ENCODE results near the gene ASTL. TPM values are rescaled to one million over a fixed set of nuclear protein-coding genes. Genes with fewer than 3 reads are reported as not detected.
"Not testable (repeated sequence)": the region's sequence is repeated elsewhere in the genome, so short reads cannot be mapped to it uniquely, and the experiment has no call there.

ASTL gene
- total and polyA plus RNA-seq, 4 donors: 0.27 to 0.33 (median 0.28) TPM; not detected in 1

DNA sequence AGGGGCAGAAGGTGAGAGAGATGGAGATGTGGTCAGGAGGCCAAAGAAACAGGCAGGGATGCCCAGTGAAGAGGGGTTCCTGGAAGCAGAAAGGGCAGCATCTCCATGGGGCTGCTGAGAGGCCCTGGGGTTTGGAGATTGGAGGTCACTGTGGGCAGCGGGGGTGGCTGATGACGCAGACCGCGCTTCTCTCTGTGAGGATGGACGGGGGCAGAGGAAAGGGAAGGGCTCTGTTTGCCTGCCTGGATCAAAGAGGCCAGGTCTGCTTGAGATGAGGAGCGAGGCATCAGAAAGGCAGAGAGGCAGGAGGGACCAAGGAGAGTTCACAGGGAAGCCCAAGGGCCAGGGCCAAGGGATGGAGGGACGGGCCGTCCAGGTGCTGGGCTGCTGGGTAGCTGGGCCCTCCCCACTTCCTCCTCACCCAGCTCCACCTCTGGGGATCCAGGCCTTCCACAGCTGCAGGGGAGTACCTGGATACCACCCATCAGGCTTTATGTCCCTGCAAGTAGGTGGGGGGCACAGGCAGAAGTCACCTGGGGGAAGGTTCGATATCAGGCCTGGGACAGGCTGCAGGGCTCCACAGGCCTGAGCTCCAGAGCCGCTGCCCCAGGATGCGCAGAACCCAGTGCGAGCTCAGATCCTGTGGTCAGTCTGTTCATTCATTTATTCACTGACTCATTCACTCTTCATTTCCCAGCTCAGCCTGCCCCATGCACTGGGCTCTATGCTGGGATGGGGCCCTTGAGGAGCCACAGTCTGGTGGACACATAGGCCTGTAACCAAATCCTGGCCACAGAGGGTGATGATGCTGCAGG lies 52.6 kb downstream of the ASTL start:
- no peaks in the 10 kb centered on the region for H3K36me3 ChIP-seq (ENCODE audit: control insufficient read depth, insufficient read depth, low read length)
- no peak overlapping the region for H3K4me3 ChIP-seq (ENCODE audit: low read depth, low read length)
- DNase-seq (ENCODE audit: low read depth in 4 of 6, low spot score in 6 of 6): no peak
- H3K27me3 ChIP-seq (ENCODE audit: control insufficient read depth, insufficient read depth, low read length): no peaks in the 10 kb centered on the region
- WGBS (ENCODE audit: insufficient coverage): 97% methylated on average over 10 of the region's 12 CpGs
- H3K27ac ChIP-seq (ENCODE audit: low read depth, low read length): no peak overlapping the region
- H3K4me1 ChIP-seq (ENCODE audit: control insufficient read depth, insufficient read depth, low read length): peaks cover 17% of the 10 kb centered on the region
- no peaks in the 10 kb centered on the region for H3K9me3 ChIP-seq (ENCODE audit: control insufficient read depth, insufficient read depth, low read length)

DNA sequence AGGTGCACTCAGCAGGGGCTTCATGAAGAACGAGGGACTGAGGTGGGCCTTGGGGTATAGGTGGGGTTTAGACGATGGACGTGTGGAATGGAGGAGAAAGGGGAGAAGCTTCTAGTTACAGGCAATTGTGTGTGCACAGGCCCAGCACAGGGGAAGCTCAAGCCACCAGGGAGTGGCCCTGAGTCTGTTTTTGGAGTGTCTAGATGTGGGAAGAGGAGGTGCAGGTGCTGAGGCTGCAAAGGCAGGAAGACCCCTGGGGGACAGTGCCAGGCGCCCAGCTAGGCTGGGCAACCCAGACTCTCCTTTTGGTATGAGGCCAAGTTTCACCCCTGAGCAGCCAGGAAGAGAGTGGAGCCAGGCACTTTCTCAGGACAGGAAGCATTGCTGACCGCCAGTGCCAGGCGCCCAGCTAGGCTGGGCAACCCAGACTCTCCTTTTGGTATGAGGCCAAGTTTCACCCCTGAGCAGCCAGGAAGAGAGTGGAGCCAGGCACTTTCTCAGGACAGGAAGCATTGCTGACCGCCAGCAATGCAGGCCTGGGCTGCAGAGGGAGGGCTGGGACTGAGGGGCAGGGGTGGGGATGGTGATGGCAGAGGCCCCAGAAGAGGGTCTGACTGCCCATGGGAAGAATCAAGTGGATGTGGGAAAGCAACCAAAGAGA lies 53.3 kb downstream of the ASTL start:
- not testable (repeated sequence) for H3K27me3 ChIP-seq (ENCODE audit: control insufficient read depth, insufficient read depth, low read length); H3K4me3 ChIP-seq (ENCODE audit: low read depth, low read length); H3K9me3 ChIP-seq (ENCODE audit: control insufficient read depth, insufficient read depth, low read length); H3K36me3 ChIP-seq (ENCODE audit: control insufficient read depth, insufficient read depth, low read length); H3K27ac ChIP-seq (ENCODE audit: low read depth, low read length); DNase-seq (ENCODE audit: low read depth in 4 of 6, low spot score in 6 of 6)
- 77% methylated on average over 5 of the region's 7 CpGs for WGBS (ENCODE audit: insufficient coverage)
- peaks cover 12% of the 10 kb centered on the region for H3K4me1 ChIP-seq (ENCODE audit: control insufficient read depth, insufficient read depth, low read length)

GRCh38 chr2:96083989-96084857 lies 54.1 kb downstream of the ASTL start:
- H3K4me1 ChIP-seq (ENCODE audit: control insufficient read depth, insufficient read depth, low read length): peaks cover 5% of the 10 kb centered on the region
- WGBS (ENCODE audit: insufficient coverage): 85% methylated on average over 22 of the region's 22 CpGs
- H3K4me3 ChIP-seq (ENCODE audit: low read depth, low read length): no peak overlapping the region
- no peaks in the 10 kb centered on the region for H3K36me3 ChIP-seq (ENCODE audit: control insufficient read depth, insufficient read depth, low read length)
- H3K27me3 ChIP-seq (ENCODE audit: control insufficient read depth, insufficient read depth, low read length): no peaks in the 10 kb centered on the region
- no peaks in the 10 kb centered on the region for H3K9me3 ChIP-seq (ENCODE audit: control insufficient read depth, insufficient read depth, low read length)
- no peak for DNase-seq (ENCODE audit: low read depth in 4 of 6, low spot score in 6 of 6)
- H3K27ac ChIP-seq (ENCODE audit: low read depth, low read length): no peak overlapping the region

- no peaks in the 10 kb centered on the region for H3K36me3 ChIP-seq (ENCODE audit: control insufficient read depth, insufficient read depth, low read length)
- no peak for DNase-seq (ENCODE audit: low read depth in 4 of 6, low spot score in 6 of 6)
- no peaks in the 10 kb centered on the region for H3K4me1 ChIP-seq (ENCODE audit: control insufficient read depth, insufficient read depth, low read length)
- no peak overlapping the region for H3K4me3 ChIP-seq (ENCODE audit: low read depth, low read length)
- H3K27me3 ChIP-seq (ENCODE audit: control insufficient read depth, insufficient read depth, low read length): no peaks in the 10 kb centered on the region
- H3K9me3 ChIP-seq (ENCODE audit: control insufficient read depth, insufficient read depth, low read length): no peaks in the 10 kb centered on the region
- no peak overlapping the region for H3K27ac ChIP-seq (ENCODE audit: low read depth, low read length)
- WGBS (ENCODE audit: insufficient coverage): 78% methylated on average over 8 of the region's 9 CpGs
Measured at GRCh38 chr2:96083064-96083939, 55.0 kb downstream of the ASTL start.

GRCh38 chr2:96082211-96083063 lies 55.9 kb downstream of the ASTL start:
- WGBS (ENCODE audit: insufficient coverage): 92% methylated on average over 14 of the region's 14 CpGs
- Histone ChIP-seq H3K4me1 (ENCODE audit: control insufficient read depth, insufficient read depth, low read length) (no peaks in the 10 kb centered on the region), H3K36me3 (ENCODE audit: control insufficient read depth, insufficient read depth, low read length) (no peaks in the 10 kb centered on the region), H3K27me3 (ENCODE audit: control insufficient read depth, insufficient read depth, low read length) (no peaks in the 10 kb centered on the region), H3K9me3 (ENCODE audit: control insufficient read depth, insufficient read depth, low read length) (peaks cover 3% of the 10 kb centered on the region), H3K27ac (ENCODE audit: low read depth, low read length) (no peak overlapping the region), H3K4me3 (ENCODE audit: low read depth, low read length) (no peak overlapping the region)
- DNase-seq (ENCODE audit: low read depth in 4 of 6, low spot score in 6 of 6): no peak

DNA sequence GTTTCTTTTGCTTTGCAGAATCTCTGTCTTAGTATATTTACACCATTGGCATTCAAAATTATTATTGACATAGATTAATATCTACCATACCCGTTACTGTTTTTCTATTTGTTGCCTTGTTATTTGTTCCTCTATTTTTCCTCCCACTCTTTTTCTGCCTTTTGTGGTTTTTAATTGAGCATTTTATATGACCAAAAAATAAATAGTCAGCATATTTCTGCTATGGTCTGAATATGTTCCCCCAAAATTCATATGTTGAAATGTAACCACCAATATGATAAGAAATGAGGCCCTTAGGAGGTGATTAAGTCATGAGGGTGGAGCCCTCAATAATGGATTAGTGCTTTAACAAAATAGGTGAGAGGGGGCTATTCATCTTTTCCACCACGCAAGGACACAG lies 57.3 kb downstream of the ASTL start:
- no CpG with 5 or more reads among the region's 2 CpGs for WGBS (ENCODE audit: insufficient coverage)
- DNase-seq (ENCODE audit: low read depth in 4 of 6, low spot score in 6 of 6): no peak
- no peaks in the 10 kb centered on the region for H3K36me3 ChIP-seq (ENCODE audit: control insufficient read depth, insufficient read depth, low read length)
- no peaks in the 10 kb centered on the region for H3K27me3 ChIP-seq (ENCODE audit: control insufficient read depth, insufficient read depth, low read length)
- no peak overlapping the region for H3K4me3 ChIP-seq (ENCODE audit: low read depth, low read length)
- no peaks in the 10 kb centered on the region for H3K4me1 ChIP-seq (ENCODE audit: control insufficient read depth, insufficient read depth, low read length)
- peaks cover 3% of the 10 kb centered on the region for H3K9me3 ChIP-seq (ENCODE audit: control insufficient read depth, insufficient read depth, low read length)
- H3K27ac ChIP-seq (ENCODE audit: low read depth, low read length): no peak overlapping the region

DNA sequence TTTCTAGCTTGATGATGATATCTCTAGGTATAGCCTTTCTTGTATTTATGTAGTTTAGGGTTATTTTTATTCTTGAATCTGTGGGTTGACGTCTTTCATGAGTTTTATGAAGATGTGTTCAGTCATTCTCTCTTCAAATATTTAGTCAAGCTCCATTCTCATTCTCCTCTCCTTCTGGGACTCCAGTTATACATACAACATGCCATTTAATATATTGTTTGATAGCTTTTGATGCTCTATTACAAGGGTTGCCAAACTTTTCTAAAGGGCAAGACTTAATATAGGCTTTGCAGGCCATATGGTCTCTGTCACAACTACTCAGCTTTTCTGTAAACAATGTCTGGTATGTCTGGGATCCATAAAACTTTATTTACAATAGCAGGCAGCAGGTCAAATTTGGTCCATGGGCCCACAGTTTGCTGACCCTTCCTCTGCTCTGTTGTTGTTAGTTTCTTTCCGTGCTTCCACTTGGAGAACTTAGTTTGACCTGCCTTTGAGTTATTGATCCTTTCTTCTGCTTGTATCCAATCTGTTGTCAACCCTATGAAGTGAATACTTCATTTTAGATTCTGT lies 63.0 kb downstream of the ASTL start:
- WGBS (ENCODE audit: insufficient coverage): 80% methylated on average over 1 of the region's 2 CpGs
- Histone ChIP-seq H3K9me3 (ENCODE audit: control insufficient read depth, insufficient read depth, low read length) (peaks cover 3% of the 10 kb centered on the region), H3K4me3 (ENCODE audit: low read depth, low read length) (no peak overlapping the region), H3K27ac (ENCODE audit: low read depth, low read length) (no peak overlapping the region), H3K36me3 (ENCODE audit: control insufficient read depth, insufficient read depth, low read length) (no peaks in the 10 kb centered on the region), H3K4me1 (ENCODE audit: control insufficient read depth, insufficient read depth, low read length) (peaks cover 18% of the 10 kb centered on the region), H3K27me3 (ENCODE audit: control insufficient read depth, insufficient read depth, low read length) (no peaks in the 10 kb centered on the region)
- DNase-seq (ENCODE audit: low read depth in 4 of 6, low spot score in 6 of 6): no peak

DNA sequence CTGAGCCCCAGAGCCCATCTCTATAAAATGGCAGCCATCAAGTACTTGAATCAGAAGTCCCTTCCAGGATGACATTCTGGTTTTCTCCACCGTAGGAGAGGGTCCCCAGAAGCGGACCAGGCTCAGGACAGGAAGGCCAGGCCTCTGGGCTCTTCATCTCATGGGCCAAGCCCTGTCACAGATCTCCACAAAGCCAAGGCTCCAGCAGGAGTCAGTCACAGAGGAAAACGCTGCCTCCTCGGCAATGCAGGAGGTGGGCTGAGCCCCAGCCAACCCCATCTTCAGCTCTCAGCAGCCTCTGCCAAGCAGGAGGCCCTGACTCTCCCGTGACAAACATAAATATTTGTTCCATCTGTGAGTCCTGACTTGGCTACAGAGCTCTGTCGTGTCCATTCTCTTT lies 64.1 kb downstream of the ASTL start:
- WGBS (ENCODE audit: insufficient coverage): 51% methylated on average over 5 of the region's 6 CpGs
- no peak overlapping the region for H3K27ac ChIP-seq (ENCODE audit: low read depth, low read length)
- H3K9me3 ChIP-seq (ENCODE audit: control insufficient read depth, insufficient read depth, low read length): peaks cover 3% of the 10 kb centered on the region
- DNase-seq (ENCODE audit: low read depth in 4 of 6, low spot score in 6 of 6): no peak
- no peaks in the 10 kb centered on the region for H3K36me3 ChIP-seq (ENCODE audit: control insufficient read depth, insufficient read depth, low read length)
- no peaks in the 10 kb centered on the region for H3K27me3 ChIP-seq (ENCODE audit: control insufficient read depth, insufficient read depth, low read length)
- no peak overlapping the region for H3K4me3 ChIP-seq (ENCODE audit: low read depth, low read length)
- H3K4me1 ChIP-seq (ENCODE audit: control insufficient read depth, insufficient read depth, low read length): peaks cover 18% of the 10 kb centered on the region
